Measurements from ENCODE around the gene ACTN1.
A peak's percentile ranks its signal among the peaks of the same experiment; 100 is the strongest.
"Not testable (repeated sequence)": the region's sequence is repeated elsewhere in the genome, so short reads cannot be mapped to it uniquely, and the experiment has no call there.

The ACTN1 gene

DNA sequence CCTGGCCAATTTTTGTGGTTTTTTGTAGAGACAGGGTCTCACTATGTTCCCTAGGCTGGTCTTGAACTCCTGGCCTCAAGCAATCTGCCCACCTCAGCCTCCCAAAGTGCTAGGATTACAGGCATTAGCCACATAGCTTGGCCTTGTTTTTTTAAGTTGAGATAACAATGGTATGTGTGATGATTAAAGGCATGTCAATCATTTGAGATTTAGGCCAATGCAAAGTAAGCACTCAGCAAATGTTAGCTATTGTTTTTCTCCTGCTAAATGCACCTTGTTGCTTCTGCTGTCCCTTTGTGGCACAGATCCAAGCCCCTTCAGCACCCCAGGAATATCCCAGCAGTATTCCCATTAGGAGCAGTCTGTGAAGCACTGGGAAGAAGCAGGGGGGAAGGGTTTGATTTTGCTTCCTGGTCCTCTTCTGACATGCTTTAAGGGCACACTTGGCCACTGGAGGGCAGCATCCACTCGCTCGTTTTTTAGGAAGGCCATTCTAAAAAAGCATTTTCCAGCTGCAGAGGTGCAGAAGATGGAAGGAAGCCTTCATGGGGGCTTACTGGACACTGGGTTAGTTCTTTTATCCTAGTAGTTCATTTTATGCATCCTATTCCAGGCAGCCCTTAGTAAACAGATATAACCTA is 116.0 kb downstream of the ACTN1 start:
- DNase-seq (ENCODE audit: low read depth), result peak; percentile 70

DNA sequence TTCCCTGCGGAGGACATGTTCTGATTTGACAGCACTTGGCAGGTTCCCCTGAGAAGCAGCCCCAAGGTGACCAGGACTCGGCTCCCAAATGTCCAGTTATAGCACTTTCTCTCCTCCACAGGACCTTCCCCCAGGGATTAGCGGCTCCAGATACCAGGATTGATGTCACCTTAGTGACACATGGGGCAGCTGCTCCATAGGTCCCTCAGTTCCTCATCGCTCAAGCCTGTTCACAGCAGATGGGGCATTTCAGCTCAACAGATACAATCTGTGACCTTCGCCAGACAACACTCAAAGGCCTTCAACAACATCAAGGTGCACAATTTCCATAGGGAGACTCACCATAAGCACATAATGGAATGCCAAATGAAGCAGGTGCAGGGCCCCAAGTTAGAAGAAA is 118.3 kb downstream of the ACTN1 start:
- DNase-seq (ENCODE audit: low read depth), result no peak

DNA sequence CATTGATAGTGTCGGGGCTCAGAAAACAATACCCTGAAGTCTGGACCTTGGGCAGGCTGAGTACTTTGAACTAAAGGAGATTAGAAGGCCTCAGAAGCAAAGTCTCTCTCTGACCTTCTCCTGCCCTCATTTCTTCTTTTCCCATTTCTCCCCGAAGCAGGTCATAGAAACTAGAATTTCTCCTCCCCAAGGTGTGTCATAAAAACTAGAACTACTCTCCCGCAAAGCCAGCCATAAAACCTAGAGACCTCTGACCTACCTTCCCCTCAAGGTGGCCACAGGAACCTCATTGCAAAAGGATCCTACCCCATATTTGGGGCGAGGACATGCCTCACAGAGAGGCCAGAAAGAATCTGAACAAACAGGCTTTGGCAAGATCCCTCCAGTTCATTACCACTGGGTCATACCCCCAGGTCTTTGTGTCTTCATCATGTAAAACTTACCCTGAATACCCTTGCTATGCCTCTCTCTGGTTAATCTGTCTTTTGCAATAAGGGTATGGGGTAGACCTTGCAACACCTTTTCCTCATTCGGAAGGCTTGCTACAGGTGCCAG is 121.5 kb downstream of the ACTN1 start:
- no peak for DNase-seq (ENCODE audit: low read depth)

DNA sequence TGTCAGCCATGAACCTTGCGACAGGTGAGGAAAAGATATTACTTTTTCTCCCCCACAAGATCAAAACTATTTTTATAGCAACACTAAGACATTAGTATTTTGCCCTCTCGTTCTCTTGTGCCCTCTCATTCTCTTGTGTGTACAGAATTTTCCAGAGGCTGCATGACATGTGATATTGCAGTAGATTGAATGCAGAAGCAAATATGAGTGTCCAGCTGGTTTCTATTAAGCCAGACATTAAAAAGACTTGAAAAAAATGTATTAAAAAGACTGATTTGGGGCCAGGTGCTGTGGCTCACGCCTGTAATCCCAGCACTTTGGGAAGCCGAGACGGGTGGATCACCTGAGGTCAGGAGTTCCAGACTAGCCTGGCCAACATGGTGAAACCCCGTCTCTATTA is 122.5 kb downstream of the ACTN1 start:
- DNase-seq (ENCODE audit: low read depth), result peak; percentile 85

DNA sequence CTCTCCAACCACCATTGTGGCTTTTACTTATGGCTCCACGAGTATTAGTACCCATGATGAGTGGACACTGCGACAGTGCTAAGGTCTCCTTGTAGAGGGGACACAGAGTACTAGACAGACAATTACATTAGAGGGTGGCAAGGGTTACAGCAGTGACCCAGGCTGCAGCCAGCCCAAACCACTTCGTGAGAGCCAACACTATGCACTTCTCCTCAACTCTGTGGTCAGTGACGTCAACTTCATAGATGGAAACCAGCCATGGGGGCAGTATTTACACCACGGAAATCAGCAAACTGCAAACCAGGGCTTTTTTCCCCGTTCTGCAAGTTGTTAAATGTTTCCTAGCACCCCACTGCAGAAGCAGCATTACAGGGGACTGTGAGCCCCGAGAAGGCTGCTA is 124.7 kb downstream of the ACTN1 start:
- DNase-seq (ENCODE audit: low read depth), result peak; percentile 24

DNA sequence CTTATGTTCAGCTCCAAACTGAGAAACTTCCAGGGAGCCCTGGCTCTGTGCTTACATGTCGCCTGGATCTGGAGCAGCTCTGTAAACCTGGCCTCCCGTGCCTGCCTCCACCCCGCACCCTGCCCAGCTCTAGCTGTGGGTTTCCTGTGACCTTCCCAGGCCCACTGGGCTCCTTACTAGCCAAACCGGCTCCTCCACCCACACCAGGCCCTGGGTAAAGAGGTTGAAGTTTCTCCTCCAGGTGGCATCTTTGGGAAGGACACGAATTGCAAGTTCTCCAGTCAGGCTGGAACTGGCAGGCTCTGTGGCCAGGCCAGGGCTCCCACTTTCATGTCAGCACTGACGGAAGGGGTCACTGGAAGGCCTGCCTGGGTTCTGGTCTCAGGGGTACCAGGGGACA is 125.4 kb downstream of the ACTN1 start:
- no peak for DNase-seq (ENCODE audit: low read depth)

DNA sequence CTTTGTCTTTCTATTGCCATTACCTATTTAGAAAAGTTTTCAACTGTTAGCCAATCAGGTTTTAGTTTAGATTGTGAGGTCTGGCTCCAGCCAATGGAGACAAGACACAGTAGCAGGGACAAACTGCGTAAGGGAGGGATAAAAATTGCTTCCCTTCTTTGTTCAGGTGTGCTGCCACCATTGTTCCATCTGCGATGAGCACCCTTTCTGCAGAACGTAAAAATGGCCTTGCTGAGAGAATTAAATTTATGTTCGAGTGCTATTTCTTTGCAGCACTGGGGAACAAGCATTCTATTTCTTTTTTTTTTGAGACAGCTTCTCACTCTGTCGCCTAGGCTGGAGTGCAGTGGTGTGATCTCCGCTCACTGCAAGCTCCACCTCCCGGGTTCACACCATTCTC is 126.6 kb downstream of the ACTN1 start:
- DNase-seq (ENCODE audit: low read depth), result not testable (repeated sequence)

DNA sequence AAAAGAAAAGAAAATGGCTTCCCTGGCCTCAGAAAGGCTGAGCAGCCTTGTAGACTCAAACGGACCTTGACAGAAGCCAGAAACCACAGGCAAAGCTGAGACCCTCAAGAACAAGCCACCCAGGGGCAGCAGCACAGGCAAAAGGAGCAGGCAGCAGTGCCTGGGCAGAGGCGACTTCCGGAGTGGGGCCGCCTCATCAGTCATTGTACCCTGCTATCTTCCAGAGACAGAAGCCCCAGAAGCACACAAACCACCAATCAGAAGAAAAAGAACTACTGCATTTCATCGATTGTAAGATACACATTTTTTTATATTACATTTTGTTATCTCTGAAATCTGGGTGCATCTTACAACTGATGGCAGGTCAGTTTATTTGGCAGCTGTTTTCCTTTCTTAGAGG is 128.0 kb downstream of the ACTN1 start:
- DNase-seq (ENCODE audit: low read depth), result no peak

DNA sequence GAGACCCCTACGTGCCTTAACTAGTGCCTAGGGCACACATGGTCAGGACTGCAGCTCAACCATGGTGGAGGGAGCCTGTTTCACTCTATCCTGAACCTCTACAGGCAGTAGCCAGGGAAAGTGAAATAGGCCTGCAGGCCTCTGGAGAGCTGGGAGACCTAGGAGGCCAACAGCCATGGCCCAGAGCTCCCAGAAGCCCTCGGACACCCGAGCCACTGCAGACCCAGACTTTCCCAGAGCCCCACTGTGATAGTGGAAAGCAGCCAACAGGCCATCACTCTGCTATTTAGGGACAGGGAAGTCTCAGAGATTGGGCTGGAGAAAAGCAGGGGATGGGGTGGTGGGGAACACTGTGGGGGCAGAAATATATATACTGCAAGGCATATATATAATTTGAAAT is 129.7 kb downstream of the ACTN1 start:
- no peak for DNase-seq (ENCODE audit: low read depth)

DNA sequence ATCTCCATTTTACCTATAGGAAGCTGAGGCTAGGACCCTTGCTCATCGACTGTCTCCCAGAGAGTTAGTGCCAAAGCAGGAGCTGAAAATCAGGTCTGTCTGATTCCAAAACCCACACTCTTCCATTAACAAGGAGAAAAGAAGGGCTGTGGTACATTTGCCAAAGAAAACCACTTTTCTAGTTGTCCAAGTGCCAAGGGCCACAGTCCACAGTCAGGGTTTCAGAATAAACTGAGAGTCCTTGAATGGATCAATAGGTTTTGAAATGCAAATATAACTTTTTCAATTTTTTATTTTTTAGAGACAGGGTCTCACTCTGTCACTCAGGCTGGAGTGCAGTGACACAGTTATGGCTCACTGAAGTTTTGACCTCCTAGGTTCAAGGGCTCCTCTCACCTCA is 130.8 kb downstream of the ACTN1 start:
- no peak for DNase-seq (ENCODE audit: low read depth)

DNA sequence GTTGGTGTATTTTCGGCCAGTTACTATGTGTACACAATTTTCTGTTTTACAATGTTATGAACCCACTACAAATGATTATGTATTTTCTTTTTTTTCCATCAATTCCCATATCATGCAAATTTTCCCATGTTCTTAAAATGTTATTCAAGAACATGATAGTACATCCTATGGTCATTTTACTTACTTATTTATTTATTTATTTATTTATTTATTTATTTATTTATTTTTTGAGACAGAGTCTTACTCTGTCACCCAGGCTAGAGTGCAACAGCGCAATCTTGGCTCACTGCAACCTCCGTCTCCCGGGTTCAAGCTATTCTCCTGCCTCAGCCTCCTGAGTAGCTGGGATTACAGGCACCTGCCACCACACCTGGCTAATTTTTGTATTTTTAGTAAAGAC is 131.5 kb downstream of the ACTN1 start:
- not testable (repeated sequence) for DNase-seq (ENCODE audit: low read depth)

DNA sequence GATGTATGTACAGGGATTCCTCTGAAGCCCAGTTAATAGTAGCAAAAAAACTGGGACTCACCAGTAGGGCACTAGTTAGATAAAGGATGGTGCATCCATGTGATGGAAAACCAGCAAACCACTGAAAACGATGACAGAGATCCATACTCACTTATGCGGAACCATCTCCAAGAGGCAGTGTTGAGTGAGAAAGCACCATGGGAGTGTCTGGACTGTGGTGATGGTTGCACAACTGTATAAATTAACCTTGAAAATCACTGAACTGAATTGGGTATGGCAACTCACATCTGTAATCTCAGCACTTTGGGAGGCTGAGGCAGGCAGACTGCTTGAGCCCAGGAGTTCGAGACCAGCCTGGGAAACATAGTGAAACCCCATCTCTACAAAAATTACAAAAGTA is 132.6 kb downstream of the ACTN1 start:
- no peak for DNase-seq (ENCODE audit: low read depth)

DNA sequence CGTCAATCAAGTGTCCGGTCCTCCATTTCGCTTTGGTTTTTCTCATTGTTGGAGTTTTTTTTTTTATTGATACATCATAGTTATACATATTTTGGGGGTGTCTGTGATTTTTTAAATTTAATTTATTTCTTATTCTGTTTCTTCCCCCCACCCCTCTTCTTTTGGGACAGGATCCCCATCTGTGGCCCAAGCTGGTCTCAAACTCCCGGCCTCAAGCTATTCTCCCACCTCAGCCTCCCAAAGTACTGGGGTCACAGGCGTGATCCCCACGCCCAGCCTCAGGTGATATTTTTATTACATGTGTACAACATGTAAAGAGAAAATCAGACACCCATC is 134.9 kb downstream of the ACTN1 start:
- no peak for DNase-seq (ENCODE audit: low read depth)

DNA sequence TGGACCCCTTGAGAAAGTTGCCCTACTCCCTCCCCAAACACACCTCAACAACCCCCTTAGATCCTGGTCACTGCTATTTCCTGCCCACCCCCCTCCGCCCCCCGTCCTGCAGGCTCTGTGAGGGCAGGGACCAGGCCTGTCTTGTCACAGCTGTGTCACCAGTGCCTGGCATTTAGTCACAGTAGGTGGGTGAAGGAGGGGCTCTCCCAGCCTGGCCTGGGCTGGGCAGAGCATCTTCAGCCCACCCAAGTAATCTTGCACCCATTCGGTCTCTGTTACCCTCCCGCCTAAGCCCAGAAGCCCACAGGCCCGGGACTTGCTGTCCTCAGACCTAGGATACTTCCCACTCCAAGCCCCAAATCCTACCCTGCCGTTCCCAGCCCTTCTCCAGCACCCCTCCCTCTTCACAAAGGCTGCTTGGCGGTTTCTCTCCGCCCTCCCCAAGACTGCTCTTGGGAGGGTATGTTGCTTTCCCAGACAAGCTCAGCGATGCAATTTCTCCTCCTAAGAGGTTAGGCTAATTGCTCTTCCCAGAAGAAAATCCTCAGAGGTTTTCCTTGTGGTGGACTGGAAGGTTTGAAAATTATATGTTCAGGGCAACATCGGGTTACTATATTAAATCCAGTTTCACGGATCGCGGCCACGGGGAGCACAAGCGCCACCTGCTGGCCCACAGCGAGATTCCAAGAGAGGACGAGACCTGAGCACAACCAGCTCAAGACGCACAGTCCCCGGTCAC is 135.5 kb downstream of the ACTN1 start:
- peak; percentile 61 for DNase-seq (ENCODE audit: low read depth)

DNA sequence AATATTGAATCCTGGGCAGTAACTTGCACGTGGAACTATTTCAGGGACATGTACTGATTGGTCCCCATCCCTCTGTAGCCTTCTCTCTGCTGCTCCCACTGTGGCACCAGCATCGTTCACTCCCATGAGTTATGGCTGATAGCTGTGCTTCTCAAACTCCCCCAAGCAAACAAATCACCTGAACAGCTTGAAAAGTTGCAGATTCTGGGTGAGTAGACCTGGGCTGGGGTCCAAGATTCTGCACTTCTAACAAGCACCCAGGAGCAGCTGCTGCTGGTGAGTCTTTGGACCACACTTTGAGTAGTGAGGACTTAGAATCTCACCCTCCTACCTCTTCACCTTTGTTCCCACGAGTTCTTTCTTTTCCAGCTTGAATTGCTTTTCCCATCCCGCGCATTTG is 136.8 kb downstream of the ACTN1 start:
- no peak for DNase-seq (ENCODE audit: low read depth)

DNA sequence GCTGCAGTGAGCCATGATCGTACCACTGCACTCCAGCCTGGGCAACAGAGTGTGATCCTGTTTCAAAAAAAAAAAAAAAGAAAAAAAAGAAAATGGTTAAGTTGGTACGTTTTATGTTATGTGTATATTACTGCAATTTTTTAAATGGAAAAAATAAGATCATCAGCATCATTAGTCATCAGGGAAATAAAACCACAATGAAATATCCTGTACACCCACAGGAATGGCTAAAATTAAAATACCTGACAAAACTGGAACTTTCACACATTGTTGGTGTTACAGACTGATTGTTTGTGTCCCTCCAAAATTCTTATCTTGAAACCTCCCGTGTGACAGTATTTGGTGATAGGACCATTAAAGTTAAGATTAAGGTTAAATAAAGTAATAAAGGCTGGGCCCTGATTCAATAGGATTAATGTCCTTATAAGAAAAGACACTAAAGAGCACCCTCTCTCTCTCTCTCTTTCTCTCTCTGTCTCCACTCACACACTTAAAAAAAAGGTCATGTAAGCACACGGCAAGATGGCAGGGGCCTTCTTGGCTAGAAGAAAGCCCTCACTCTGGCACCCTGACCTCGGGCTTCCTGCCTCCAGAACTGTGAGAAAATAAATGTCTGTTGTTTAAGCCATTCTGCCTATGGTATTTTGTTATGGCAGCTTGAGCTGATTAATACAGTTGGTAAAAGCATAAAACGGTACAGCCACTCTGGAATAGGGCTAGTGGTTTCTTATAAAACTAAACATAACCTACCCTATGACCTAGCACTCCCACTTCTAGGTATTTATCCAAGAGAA is 137.9 kb downstream of the ACTN1 start:
- peak; percentile 41 for DNase-seq (ENCODE audit: low read depth)

DNA sequence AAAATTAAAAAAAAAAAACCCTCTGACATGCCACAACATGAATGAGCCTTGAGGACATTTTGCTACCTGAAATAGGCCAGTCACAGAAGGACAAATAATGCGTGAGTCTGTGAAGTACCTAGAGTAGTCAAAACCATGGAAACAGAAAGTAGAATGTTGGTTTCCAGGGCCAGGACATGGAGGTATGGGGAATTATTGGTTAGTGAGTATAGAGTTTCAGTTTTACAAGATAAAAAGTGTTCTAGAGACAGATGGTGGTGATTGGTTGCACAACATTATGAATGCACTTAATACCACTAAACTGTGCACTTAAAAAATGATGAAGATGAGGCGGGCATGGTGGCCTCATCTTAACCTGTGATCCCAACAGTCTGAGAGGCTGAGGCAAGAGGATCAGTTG is 138.6 kb downstream of the ACTN1 start:
- DNase-seq (ENCODE audit: low read depth), result no peak

DNA sequence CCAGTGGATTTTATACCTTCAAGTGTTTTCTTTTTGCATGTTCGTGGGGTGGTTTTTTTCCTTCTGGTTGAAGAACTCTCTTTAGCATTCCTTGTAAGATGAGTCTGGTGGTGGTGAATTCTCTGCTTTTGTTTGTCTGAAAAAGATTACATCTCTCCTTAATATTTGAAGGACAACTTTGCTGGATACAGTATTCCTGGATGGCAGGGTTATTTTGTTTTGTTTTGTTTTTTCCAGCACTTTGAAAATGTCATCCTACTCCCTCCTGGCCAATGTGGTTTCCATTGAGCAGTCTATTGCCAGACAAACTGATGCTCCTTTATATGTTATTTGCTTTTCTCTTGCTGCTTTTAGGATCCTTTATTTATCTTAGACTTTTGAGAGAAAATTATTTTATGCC is 143.0 kb downstream of the ACTN1 start:
- DNase-seq (ENCODE audit: low read depth), result no peak

DNA sequence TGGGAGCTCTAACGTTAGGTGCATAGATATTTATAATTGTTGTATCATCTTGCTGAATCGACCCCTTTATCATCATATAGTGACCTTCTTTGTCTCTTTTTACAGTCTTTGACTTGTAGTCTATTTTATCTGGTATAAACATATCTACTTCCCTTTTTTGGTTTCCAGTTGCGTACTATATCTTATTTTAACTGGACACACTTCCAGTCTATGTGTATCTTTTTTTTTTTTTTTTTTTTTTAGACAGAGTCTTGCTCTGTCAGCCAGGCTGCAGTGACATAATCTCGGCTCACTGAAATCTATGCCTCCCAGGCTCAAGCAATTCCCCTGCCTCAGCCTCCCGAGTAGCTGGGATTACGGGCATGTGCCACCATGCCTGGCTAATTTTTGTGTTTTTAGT is 144.3 kb downstream of the ACTN1 start:
- no peak for DNase-seq (ENCODE audit: low read depth)

DNA sequence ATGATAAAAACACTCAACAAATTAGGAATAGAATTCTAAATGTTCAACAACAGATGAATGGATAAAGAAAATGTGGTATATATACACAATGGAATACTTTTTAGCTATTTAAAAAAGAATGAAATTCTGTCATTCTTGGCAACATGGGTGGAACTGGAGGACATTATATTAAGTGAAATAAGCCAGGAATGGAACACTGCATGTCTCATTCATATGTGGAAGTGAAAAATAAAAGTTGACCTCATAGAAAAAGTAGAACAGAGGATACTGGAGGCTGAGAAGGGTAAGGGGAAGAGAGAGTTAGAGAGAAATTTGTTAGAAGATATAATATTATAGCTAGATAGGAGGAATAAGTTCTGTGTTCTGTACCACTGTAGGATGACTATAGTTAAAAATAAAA is 150.4 kb downstream of the ACTN1 start:
- DNase-seq (ENCODE audit: low read depth), result no peak

DNA sequence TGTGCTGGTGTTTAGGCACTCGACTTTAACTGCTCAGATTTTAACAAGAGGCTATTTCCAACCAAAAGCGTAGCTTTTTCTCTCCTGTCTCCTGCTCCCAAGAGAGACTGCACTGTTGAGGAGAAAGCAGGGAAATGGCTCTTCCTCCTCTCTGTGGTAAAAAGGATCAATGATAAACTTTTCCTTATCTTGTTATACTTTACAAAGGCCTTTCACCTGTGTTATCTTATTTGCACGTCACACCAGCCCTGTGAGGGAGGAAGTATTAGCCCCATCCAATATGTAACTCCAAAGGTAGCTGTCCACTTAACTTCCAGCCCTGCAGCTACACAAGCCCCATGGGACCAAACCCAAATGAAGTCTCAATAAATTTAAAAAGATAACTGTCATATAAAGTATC is 153.4 kb downstream of the ACTN1 start:
- no peak for DNase-seq (ENCODE audit: low read depth)

DNA sequence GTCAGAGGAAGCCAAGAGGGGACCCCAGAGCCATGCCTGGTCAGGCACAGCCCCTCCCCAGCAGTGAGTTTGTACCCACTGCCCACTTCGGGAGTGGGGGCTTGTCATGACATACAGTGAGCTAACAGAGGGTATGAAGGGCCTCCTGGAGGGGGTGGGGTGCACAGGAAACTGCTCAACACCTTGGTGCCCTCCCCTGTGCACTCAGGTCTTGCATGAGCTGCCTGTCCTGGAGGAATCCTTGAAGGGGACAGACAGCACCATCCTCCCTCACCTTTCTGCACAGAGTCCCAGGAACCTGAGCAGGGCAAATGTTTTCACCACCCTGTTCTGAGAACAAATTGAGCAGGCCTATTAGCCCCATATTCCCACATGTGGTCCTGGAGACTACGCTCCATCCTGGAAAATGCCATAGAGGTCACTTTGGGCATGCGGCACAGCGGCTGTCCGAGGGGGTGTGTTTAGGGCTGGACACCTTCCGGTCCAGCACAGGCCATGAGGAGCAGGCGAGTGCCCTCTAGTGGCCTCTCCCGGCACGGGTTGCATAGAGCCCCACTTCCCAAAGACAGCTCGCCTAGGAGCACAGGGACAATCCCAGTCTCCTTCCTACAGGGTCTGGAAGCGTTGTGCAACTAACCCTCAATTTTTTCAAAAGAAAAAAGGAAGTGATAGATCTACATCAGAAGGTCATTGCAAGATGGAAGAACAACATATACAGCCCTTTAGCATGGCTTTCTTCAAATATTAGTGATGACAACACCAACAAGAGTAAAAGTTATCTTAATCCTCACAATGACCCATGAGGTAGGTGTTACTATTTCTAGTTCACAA is 154.4 kb downstream of the ACTN1 start:
- DNase-seq (ENCODE audit: low read depth), result peak; percentile 72
